MM.1S (cell line): ENCODE measurements around the gene PCDHGA10.
"Not testable (repeated sequence)": the region's sequence is repeated elsewhere in the genome, so short reads cannot be mapped to it uniquely, and the experiment has no call there.

Experiments
- DNase-seq: peaks from one replicate; pipeline ENCODE4 v3.0.0-alpha.2; 2015
- H2AFZ ChIP-seq: fragments of 300-600 bp; sonication (generic); 2 replicates; pipeline ENCODE4 v1.6.0; 2016; ENCODE audit warnings: antibody characterized with exemption, low read length
- H3F3A ChIP-seq: fragments of 300-600 bp; sonication (generic); 2 replicates; pipeline ENCODE4 v1.6.1; 2016; ENCODE audit warnings: mild to moderate bottlenecking, antibody characterized with exemption, low read length, moderate library complexity, mixed read lengths; ENCODE audit not compliant: insufficient read depth
- H3K27ac ChIP-seq: fragments of 300-600 bp; sonication (generic); 2 replicates; pipeline ENCODE4 v1.5.1; 2016; ENCODE audit warnings: mild to moderate bottlenecking, low read length
- H3K27me3 ChIP-seq: fragments of 300-600 bp; sonication (generic); replicated peaks from 2 replicates; pipeline ENCODE4 v1.6.0; 2016; ENCODE audit warnings: low read length; ENCODE audit not compliant: insufficient read depth
- H3K36me3 ChIP-seq: fragments of 300-600 bp; sonication (generic); replicated peaks from 2 replicates; pipeline ENCODE4 v1.6.1; 2016; ENCODE audit warnings: mild to moderate bottlenecking, low read length, mixed read lengths; ENCODE audit not compliant: insufficient read depth
- H3K4me1 ChIP-seq: fragments of 300-600 bp; sonication (generic); 2 replicates; pipeline ENCODE4 v1.6.1; 2016; ENCODE audit warnings: low read length, mixed read lengths
- H3K4me2 ChIP-seq: fragments of 300-600 bp; sonication (generic); 2 replicates; pipeline ENCODE4 v1.6.0; 2016; ENCODE audit warnings: low read depth, low read length
- H3K4me3 ChIP-seq: fragments of 300-600 bp; sonication (generic); 2 replicates; pipeline ENCODE4 v1.5.1; 2016; ENCODE audit warnings: low read length, mixed read lengths
- H3K79me2 ChIP-seq: fragments of 300-600 bp; sonication (generic); 2 replicates; pipeline ENCODE4 v1.6.1; 2016; ENCODE audit warnings: mixed run types, low read length, mixed read lengths
- H3K9ac ChIP-seq: fragments of 300-600 bp; sonication (generic); 2 replicates; pipeline ENCODE4 v1.6.1; 2016; ENCODE audit warnings: low read length, mixed read lengths
- H3K9me2 ChIP-seq: fragments of 300-600 bp; sonication (generic); replicated peaks from 2 replicates; pipeline ENCODE4 v1.6.1; 2016; ENCODE audit warnings: mild to moderate bottlenecking, low read length, mixed read lengths; ENCODE audit not compliant: insufficient read depth
- H3K9me3 ChIP-seq: fragments of 300-600 bp; sonication (generic); replicated peaks from 2 replicates; pipeline ENCODE4 v1.6.1; 2016; ENCODE audit warnings: mild to moderate bottlenecking, low read length, mixed read lengths; ENCODE audit not compliant: insufficient read depth
- H4K20me1 ChIP-seq: fragments of 300-600 bp; sonication (generic); 2 replicates; pipeline ENCODE4 v1.6.1; 2016; ENCODE audit warnings: mild to moderate bottlenecking, low read length, moderate library complexity, mixed read lengths; ENCODE audit not compliant: insufficient read depth
- EZH2 ChIP-seq: fragments of 300-600 bp; sonication (generic); optimal IDR thresholded peaks from 2 replicates; pipeline ENCODE3; 2017; ENCODE audit warnings: low read depth, mild to moderate bottlenecking, antibody characterized with exemption, low read length, mixed read lengths
- EZH2phosphoT487 ChIP-seq: fragments of 300-600 bp; sonication (generic); IDR thresholded peaks from 2 replicates; pipeline ENCODE4 v1.6.1; 2018; ENCODE audit warnings: antibody characterized with exemption, low read length
- TF ChIP-seq, protein P1 (sequence below): fragments of 300-600 bp; sonication (generic); IDR thresholded peaks from 2 replicates; pipeline ENCODE4 v1.5.1; 2016; ENCODE audit warnings: antibody characterized with exemption, low read length, mixed read lengths

PCDHGA10 gene

DNA sequence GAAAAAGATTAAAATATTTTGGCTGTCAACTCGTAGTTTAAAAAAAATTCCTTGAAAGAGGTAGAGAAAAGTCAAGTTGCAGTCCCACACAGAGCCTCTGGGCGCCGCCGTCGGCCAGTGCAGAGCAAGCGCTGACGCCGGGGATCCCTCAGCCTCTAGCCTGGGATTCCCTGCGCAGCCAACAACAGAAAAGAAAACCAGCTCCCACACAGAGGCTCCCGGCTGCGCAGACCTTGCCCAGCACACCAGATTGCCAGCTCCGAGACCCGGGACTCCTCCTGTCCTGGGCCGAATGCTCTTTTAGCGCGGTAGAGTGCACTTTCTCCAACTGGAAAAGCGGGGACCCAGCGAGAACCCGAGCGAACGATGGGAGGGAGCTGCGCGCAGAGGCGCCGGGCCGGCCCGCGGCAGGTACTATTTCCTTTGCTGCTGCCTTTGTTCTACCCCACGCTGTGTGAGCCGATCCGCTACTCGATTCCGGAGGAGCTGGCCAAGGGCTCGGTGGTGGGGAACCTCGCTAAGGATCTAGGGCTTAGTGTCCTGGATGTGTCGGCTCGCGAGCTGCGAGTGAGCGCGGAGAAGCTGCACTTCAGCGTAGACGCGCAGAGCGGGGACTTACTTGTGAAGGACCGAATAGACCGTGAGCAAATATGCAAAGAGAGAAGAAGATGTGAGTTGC, 4.8 kb downstream of the PCDHGA10 start, which contains the start of gene PCDHGB7:
Gene PCDHGB7 (plus strand): TSS at position 184 of the 679 bp plus-strand sequence. CDS start 183 bp downstream, at position 367.
- peak within 1 kb of the TSS; percentile 58 for H3K4me2 ChIP-seq
- peak within 1 kb of the TSS; percentile 67 for H3K4me3 ChIP-seq
- H3K4me1 ChIP-seq, H3K9ac ChIP-seq, H3K79me2 ChIP-seq, H3K9me3 ChIP-seq, H3K9me2 ChIP-seq, H3F3A ChIP-seq, H3K27ac ChIP-seq, H3K36me3 ChIP-seq, H4K20me1 ChIP-seq: not testable (repeated sequence)
- DNase-seq, result peak; percentile 78
- peak within 1 kb of the TSS; percentile 76 for H2AFZ ChIP-seq
- TF ChIP-seq, protein P1, sequence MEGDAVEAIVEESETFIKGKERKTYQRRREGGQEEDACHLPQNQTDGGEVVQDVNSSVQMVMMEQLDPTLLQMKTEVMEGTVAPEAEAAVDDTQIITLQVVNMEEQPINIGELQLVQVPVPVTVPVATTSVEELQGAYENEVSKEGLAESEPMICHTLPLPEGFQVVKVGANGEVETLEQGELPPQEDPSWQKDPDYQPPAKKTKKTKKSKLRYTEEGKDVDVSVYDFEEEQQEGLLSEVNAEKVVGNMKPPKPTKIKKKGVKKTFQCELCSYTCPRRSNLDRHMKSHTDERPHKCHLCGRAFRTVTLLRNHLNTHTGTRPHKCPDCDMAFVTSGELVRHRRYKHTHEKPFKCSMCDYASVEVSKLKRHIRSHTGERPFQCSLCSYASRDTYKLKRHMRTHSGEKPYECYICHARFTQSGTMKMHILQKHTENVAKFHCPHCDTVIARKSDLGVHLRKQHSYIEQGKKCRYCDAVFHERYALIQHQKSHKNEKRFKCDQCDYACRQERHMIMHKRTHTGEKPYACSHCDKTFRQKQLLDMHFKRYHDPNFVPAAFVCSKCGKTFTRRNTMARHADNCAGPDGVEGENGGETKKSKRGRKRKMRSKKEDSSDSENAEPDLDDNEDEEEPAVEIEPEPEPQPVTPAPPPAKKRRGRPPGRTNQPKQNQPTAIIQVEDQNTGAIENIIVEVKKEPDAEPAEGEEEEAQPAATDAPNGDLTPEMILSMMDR, result peak; percentile 69
- peaks cover 37% of the 10 kb centered on the region for H3K27me3 ChIP-seq

DNA sequence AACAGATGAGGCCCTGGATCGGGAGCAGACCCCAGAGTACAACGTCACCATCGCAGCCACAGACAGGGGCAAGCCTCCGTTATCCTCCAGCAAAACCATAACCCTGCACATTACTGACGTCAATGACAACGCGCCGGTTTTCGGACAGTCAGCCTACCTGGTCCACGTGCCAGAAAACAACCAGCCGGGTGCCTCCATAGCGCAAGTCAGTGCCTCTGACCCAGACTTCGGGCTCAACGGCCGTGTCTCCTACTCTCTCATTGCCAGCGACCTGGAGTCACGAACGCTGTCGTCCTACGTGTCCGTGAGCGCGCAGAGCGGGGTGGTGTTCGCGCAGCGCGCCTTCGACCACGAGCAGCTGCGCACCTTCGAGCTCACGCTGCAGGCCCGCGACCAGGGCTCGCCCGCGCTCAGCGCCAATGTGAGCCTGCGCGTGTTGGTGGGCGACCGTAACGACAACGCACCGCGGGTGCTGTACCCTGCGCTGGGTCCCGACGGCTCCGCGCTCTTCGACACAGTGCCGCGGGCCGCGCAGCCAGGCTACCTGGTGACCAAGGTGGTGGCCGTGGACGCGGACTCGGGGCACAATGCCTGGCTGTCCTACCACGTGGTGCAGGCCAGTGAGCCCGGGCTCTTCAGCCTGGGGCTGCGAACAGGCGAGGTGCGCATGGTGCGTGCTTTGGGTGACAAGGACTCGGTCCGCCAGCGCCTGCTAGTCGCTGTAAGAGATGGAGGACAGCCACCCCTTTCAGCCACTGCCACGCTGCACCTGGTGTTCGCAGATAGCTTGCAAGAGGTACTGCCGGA, 6.5 kb downstream of the PCDHGA10 start:
- 0 out of 2 replicates have a peak, but pooled peaks cover 3% of the 10 kb centered on the region for H3K4me1 ChIP-seq

DNA sequence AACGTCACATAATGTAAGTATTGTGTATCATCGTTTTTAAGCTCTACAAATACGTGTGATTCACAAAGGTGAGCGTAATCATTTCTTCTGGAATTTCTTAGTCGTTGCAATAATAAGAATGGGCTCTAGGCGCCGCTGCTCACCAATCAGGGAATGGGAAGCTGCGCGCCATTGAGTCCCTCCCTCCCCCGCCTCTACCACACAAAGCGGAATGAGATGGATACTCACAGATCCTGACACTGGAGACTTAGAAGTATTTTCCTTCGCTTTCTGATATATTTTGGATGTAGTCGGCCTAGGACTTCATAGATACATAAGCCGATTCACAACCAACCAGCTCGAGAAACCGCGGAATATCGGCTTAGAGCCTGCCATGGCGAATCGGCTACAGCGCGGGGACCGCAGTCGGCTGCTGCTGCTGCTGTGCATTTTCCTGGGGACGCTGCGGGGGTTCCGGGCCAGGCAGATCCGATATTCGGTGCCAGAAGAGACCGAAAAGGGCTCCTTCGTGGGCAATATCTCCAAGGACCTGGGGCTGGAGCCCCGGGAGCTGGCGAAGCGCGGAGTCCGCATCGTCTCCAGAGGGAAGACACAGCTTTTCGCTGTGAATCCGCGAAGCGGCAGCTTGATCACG, 8.2 kb downstream of the PCDHGA10 start, which contains the start of gene PCDHGA11:
Gene PCDHGA11 (plus strand): TSS at position 197 of the 634 bp plus-strand sequence. CDS start 177 bp downstream, at position 374.
- peak within 1 kb of the TSS; percentile 90 for H3K4me2 ChIP-seq
- H2AFZ ChIP-seq, result peak within 1 kb of the TSS; percentile 87
- no peak within 1 kb of the TSS for H3K27ac ChIP-seq
- H3F3A ChIP-seq, result no peaks in the 10 kb centered on the region
- no peaks in the 10 kb centered on the region for H3K79me2 ChIP-seq
- peak; percentile 66 for DNase-seq
- H3K4me3 ChIP-seq, result peak within 1 kb of the TSS; percentile 75
- no peaks in the 10 kb centered on the region for H3K36me3 ChIP-seq
- TF ChIP-seq EZH2phosphoT487 (no peak), EZH2 (no peak)
- TF ChIP-seq, protein P1, result peak; percentile 76
- H3K9ac ChIP-seq, result peak within 1 kb of the TSS; percentile 24; the same call in 1 of the 2 replicates
- H3K9me3 ChIP-seq, result no peaks in the 10 kb centered on the region
- H3K4me1 ChIP-seq, result 0 out of 2 replicates have a peak, but pooled peaks cover 3% of the 10 kb centered on the region
- no peaks in the 10 kb centered on the region for H3K9me2 ChIP-seq
- no peaks in the 10 kb centered on the region for H4K20me1 ChIP-seq
- peaks cover 35% of the 10 kb centered on the region for H3K27me3 ChIP-seq

More for the DNA sequence above, 6.5 kb downstream of the PCDHGA10 start:
- no peak for DNase-seq
- no peak for TF ChIP-seq EZH2
- TF ChIP-seq, protein P1, result no peak
- no peak for TF ChIP-seq EZH2phosphoT487
- Histone ChIP-seq H3K4me2 (no peak overlapping the region), H3K79me2 (no peaks in the 10 kb centered on the region), H3K27ac (no peak overlapping the region), H4K20me1 (no peaks in the 10 kb centered on the region), H3F3A (no peaks in the 10 kb centered on the region), H3K9ac (no peak overlapping the region), H3K4me3 (no peak overlapping the region), H3K9me2 (no peaks in the 10 kb centered on the region), H2AFZ (no peak overlapping the region), H3K36me3 (no peaks in the 10 kb centered on the region), H3K9me3 (no peaks in the 10 kb centered on the region), H3K27me3 (peaks cover 26% of the 10 kb centered on the region)
